Mucosa of stomach (tissue), 1 donor: ENCODE data around the gene GMPR2.
A peak's percentile ranks its signal among the peaks of the same experiment; 100 is the strongest.

Experiments
- H3K27me3 ChIP-seq: one replicate; pipeline ENCODE4 v1.7.0; 2013; ENCODE audit warnings: mild to moderate bottlenecking, low read length; ENCODE audit not compliant: control insufficient read depth, insufficient read depth
- H3K36me3 ChIP-seq: one replicate; pipeline ENCODE4 v1.7.0; 2013; ENCODE audit warnings: low read length; ENCODE audit not compliant: control insufficient read depth, insufficient read depth
- H3K4me1 ChIP-seq: one replicate; pipeline ENCODE4 v1.7.0; 2013; ENCODE audit warnings: mild to moderate bottlenecking, low read length; ENCODE audit not compliant: control insufficient read depth, insufficient read depth
- H3K4me3 ChIP-seq: one replicate; pipeline ENCODE4 v1.7.0; 2013; ENCODE audit warnings: low read length
- H3K9ac ChIP-seq: one replicate; pipeline ENCODE4 v1.7.0; 2013; ENCODE audit warnings: mild to moderate bottlenecking, low read length, moderate library complexity
- H3K9me3 ChIP-seq: one replicate; pipeline ENCODE4 v1.7.0; 2013; ENCODE audit warnings: mild to moderate bottlenecking, low read length, moderate library complexity; ENCODE audit not compliant: control insufficient read depth
- donor health status: Pancreatic carcinoma.

The GMPR2 gene

DNA sequence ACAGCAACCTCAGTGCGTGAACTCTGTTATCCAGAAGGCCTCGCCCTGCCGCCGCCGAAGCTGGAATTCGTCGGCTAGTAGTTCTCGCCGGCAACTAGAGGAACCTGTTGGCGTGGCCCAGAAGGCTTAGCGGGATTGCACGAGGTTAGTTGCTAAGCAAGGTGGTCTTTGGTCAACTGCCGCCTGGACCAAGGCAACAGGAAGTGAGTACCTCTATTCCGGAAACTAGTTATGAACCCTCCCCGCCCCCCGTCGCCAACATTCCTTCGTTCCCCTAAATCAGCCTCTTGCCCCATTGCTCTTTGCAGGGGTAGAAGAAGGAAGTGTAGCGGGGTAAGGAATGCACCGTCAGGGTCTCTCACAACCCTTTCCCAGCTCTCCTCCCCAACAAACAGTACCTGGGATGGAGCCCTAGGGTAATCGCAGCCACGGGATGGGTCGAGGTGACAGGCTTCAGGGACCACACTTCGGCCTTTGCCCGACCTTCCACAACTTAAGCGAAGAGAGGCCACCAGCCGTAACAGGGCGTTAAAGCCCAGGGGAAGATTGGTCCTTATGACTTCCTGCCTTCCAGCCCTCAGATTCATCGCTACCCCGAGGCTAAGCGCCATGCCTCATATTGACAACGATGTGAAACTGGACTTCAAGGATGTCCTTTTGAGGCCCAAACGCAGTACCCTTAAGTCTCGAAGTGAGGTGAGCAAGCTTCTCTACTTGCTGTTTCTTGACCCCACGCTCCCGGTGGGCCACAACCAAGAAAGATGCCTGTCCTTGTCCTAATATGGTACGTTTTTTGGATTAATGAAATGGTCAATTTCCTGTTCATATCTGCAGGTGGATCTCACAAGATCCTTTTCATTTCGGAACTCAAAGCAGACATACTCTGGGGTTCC, at the start of gene GMPR2:
GMPR2 (plus strand) TSS at position 285 of the 893 bp plus-strand sequence; CDS start at position 610, 325 bp downstream.
- Histone ChIP-seq H3K9me3 (no peaks in the 10 kb centered on the region), H3K27me3 (no peaks in the 10 kb centered on the region), H3K4me1 (peaks cover 8% of the 10 kb centered on the region), H3K36me3 (no peaks in the 10 kb centered on the region), H3K9ac (peak within 1 kb of the TSS; percentile 70), H3K4me3 (peak within 1 kb of the TSS; percentile 87)

DNA sequence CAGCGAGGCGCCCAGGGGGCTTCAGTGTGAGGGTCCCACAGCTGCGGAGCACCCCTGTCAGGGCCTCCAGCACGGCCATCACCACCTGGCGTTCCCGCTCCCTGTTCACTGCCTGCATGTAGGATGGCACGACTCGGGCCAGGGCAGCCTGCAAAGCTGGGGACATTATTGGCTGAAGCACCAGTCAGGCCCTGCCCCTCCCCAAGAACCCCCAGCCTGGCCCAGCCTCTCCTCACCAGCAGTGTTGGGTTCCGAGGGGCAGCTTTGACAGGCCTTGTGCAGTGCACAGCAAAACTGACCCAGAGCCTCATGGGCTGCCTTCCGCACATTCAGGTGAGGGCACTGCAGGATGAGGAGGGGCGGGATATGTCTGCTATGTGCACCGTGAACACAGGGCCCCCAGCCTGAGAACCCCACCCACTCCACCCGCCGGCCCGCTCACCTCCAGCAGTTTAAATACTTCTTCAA, 49.7 kb upstream of the GMPR2 start:
- peaks cover 4% of the 10 kb centered on the region for H3K4me1 ChIP-seq
- no peak overlapping the region for H3K9ac ChIP-seq
- no peak overlapping the region for H3K4me3 ChIP-seq
- no peaks in the 10 kb centered on the region for H3K9me3 ChIP-seq
- H3K27me3 ChIP-seq: no peaks in the 10 kb centered on the region
- peaks cover 14% of the 10 kb centered on the region for H3K36me3 ChIP-seq

DNA sequence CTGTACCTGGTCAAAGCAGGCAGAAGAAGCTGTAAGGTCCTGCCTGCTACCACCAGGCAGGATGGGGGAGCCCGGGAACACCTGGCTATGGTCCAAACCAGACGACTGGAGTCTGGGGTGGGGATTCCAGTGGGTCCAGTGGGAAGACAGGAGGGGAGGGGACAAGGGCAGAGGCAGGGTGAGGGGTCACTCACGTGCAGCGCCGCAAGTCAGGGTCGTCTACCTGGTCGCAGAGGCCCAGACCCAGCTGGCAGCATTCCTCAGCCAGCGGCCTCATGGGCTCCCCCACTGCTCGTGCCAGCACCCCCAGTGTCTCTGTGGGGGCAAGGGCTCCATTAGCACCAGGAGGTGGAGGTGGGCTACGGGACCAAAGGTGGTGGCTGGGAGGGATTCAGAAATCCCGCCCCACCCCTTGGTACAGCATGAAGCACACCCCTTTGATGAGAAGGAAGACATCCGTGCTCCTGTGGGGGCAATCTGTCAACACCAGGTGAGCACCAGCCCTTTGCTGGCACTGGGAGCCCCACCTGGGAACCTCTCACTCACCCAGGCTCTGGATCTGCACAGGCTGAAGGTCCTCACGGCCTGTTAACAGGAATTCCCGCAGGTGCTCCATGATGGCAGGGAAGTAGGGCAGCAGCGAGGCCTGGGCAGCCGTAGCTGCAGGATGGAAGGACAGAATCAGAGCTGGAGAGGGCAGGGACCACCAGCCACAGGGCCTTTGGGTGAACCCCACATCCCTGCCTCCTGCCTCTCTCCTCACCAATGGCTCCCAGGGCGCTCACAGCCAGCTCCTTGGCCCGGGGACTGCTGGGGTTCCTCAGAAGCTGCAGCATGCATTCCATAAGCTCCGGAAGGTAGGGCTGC, 48.4 kb upstream of the GMPR2 start:
- H3K9ac ChIP-seq: no peak overlapping the region
- peaks cover 10% of the 10 kb centered on the region for H3K36me3 ChIP-seq
- H3K27me3 ChIP-seq: no peaks in the 10 kb centered on the region
- no peak overlapping the region for H3K4me3 ChIP-seq
- no peaks in the 10 kb centered on the region for H3K9me3 ChIP-seq
- H3K4me1 ChIP-seq: peaks cover 6% of the 10 kb centered on the region

GRCh38 chr14:24185026-24185425, 47.7 kb upstream of the GMPR2 start:
- Histone ChIP-seq H3K4me3 (no peak overlapping the region), H3K9ac (no peak overlapping the region), H3K27me3 (no peaks in the 10 kb centered on the region), H3K4me1 (peaks cover 6% of the 10 kb centered on the region), H3K9me3 (no peaks in the 10 kb centered on the region), H3K36me3 (peaks cover 10% of the 10 kb centered on the region)

GRCh38 chr14:24185741-24186140, 47.0 kb upstream of the GMPR2 start:
- H3K36me3 ChIP-seq: peaks cover 10% of the 10 kb centered on the region
- no peak overlapping the region for H3K9ac ChIP-seq

GRCh38 chr14:24186831-24187538, 45.7 kb upstream of the GMPR2 start:
- H3K27me3 ChIP-seq: no peaks in the 10 kb centered on the region
- H3K4me3 ChIP-seq: no peak overlapping the region
- H3K4me1 ChIP-seq: peaks cover 6% of the 10 kb centered on the region
- peaks cover 10% of the 10 kb centered on the region for H3K36me3 ChIP-seq
- H3K9ac ChIP-seq: no peak overlapping the region
- no peaks in the 10 kb centered on the region for H3K9me3 ChIP-seq

More at GRCh38 chr14:24185741-24186140, 47.0 kb upstream of the GMPR2 start:
- H3K27me3 ChIP-seq: no peaks in the 10 kb centered on the region
- H3K4me3 ChIP-seq: no peak overlapping the region
- H3K9me3 ChIP-seq: no peaks in the 10 kb centered on the region
- H3K4me1 ChIP-seq: peaks cover 6% of the 10 kb centered on the region

DNA sequence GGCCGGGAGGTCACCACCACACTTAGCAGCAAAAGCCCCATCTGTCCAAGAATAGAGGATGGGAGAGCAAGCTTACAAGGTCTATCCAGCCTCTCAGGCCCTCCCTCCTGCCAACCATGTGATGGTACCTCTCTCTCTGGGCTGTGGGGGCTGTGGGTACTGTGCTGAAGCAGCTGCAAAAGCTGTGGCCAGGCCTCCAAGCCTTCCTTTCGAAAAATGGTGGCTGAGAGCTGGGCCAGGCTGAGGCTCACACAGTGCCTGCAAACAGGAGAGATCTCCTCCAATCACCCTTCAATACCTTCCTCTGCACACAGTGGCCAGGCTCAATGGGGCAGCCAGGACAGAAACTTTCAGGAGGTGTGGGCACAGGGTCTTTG, 45.2 kb upstream of the GMPR2 start:
- H3K4me3 ChIP-seq: no peak overlapping the region
- H3K36me3 ChIP-seq: peaks cover 10% of the 10 kb centered on the region
- H3K4me1 ChIP-seq: peaks cover 6% of the 10 kb centered on the region
- H3K27me3 ChIP-seq: no peaks in the 10 kb centered on the region
- H3K9me3 ChIP-seq: no peaks in the 10 kb centered on the region
- H3K9ac ChIP-seq: peak overlapping the region; percentile 29

- Histone ChIP-seq H3K9ac (peak within 1 kb of the TSS; percentile 29), H3K9me3 (no peaks in the 10 kb centered on the region), H3K4me3 (peak within 1 kb of the TSS; percentile 51), H3K36me3 (peaks cover 10% of the 10 kb centered on the region), H3K27me3 (no peaks in the 10 kb centered on the region), H3K4me1 (peaks cover 6% of the 10 kb centered on the region)
Observed at GRCh38 chr14:24188251-24189058, 44.3 kb upstream of the GMPR2 start, which contains the start of gene IPO4. Gene IPO4, minus strand, starts transcription at chr14:24188816. Its CDS starts 29 bp downstream, at chr14:24188787.

DNA sequence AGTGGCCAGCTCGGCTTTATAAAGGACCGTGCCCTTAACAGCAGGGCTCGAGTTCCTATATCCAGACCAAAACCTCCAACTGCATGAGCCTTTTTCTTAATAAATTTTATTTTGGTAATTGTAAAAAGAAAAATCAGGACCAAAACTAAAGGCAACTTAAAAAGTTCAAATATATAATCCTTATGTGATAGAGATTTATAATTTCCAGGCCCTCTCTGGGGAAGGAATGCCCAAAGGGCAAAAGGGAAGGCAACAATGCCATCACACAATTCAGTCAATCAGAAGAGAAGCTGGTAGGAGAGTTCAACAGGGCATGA, 43.7 kb upstream of the GMPR2 start:
- no peaks in the 10 kb centered on the region for H3K9me3 ChIP-seq
- peaks cover 6% of the 10 kb centered on the region for H3K4me1 ChIP-seq
- peak overlapping the region; percentile 29 for H3K9ac ChIP-seq
- H3K4me3 ChIP-seq: peak overlapping the region; percentile 51
- H3K27me3 ChIP-seq: no peaks in the 10 kb centered on the region
- H3K36me3 ChIP-seq: peaks cover 10% of the 10 kb centered on the region

GRCh38 chr14:24189460-24189859, 43.3 kb upstream of the GMPR2 start:
- Histone ChIP-seq H3K36me3 (peaks cover 10% of the 10 kb centered on the region), H3K9me3 (no peaks in the 10 kb centered on the region), H3K27me3 (no peaks in the 10 kb centered on the region), H3K4me1 (peaks cover 9% of the 10 kb centered on the region), H3K9ac (no peak overlapping the region), H3K4me3 (no peak overlapping the region)

DNA sequence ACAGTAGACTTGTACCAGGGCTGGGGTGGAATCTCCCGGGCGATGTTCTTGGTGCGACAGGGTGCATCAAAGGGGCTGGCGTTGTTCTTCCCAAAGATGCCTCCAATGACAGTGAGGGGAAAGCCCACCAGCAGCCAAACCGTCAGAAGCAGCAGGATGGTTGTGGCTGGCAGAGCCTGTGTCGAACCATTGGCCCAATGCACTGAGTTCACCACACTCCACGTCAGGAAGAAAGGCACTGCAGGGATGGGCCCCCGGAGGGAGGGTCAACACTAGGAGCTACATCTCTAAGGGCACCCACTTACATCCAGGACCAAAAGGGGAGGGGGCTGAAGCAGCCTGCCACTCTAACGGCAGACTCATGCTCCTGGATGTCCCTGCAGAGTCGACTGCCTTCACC, 42.3 kb upstream of the GMPR2 start:
- Histone ChIP-seq H3K27me3 (no peaks in the 10 kb centered on the region), H3K36me3 (peaks cover 10% of the 10 kb centered on the region), H3K4me1 (peaks cover 14% of the 10 kb centered on the region), H3K9me3 (no peaks in the 10 kb centered on the region), H3K9ac (no peak overlapping the region), H3K4me3 (no peak overlapping the region)
